GM12878 (cell line): ENCODE data around the gene ZNRF3. TPM values are rescaled to one million over a fixed set of nuclear protein-coding genes. Genes with fewer than 3 reads are reported as not detected.

ENCODE experiments used
- ATAC-seq: fragments of 200-7000 bp; cut with Tn5 transposase; 3 replicates; pipeline ENCODE4 v1.9.1; 2020; ENCODE audit warnings: mild to moderate bottlenecking, moderate library complexity
- BruUV-seq: library from RNA; stranded (reverse); fragments of 400-500 nt; replicated peaks from 2 replicates; lab custom pipeline; 2021; lab: Mats Ljungman, UMichigan
- CTCF ChIA-PET: fragments of 300-600 bp; sonication (Branson Sonifier 250); formaldehyde crosslinking; extraction: SDS; loops from one replicate; lab custom pipeline; 2021; ENCODE audit warnings: inconsistent platforms; lab: Yijun Ruan, JAX
- POLR2A ChIA-PET: fragments of 350-600 bp; formaldehyde crosslinking; extraction: SDS; loops from one replicate; lab custom pipeline; 2021; ENCODE audit warnings: inconsistent platforms; lab: Charles Lee
- RAD21 ChIA-PET: fragments of 300-600 bp; sonication (Branson Sonifier 250); formaldehyde crosslinking; loops from one replicate; lab custom pipeline; 2023; ENCODE audit warnings: antibody characterized with exemption; ENCODE audit not compliant: unreplicated experiment; lab: Charles Lee
- SMC1A ChIA-PET: fragments of 300-600 bp; sonication (Branson Sonifier 250); formaldehyde crosslinking; loops from one replicate; lab custom pipeline; 2023; ENCODE audit not compliant: unreplicated experiment, uncharacterized antibody; lab: Charles Lee
- DNase-seq: peaks from one replicate; pipeline ENCODE4 v3.0.0-alpha.2; 2011; ENCODE audit warnings: low read depth, low spot score
- FAIRE-seq: peaks from 3 replicates; lab custom pipeline; 2011; peaks lifted over from hg19 to GRCh38; lab: Jason Lieb, UNC
- H2AFZ ChIP-seq: 2 replicates; pipeline ENCODE4 v1.6.0; 2011; ENCODE audit warnings: low read depth, low read length, control low read depth; ENCODE audit not compliant: control insufficient read depth
- H3K27ac ChIP-seq: 2 replicates; pipeline ENCODE4 v1.5.1; 2011; ENCODE audit warnings: control low read depth; ENCODE audit not compliant: control insufficient read depth, insufficient read depth
- H3K27me3 ChIP-seq, 2 experiments: replicated peaks in 1 of 2; 2 replicates each; pipeline versions ENCODE4 v1.6.0 to v1.6.1; 2011; ENCODE audit warnings: low read length in 1 of 2; ENCODE audit not compliant: control insufficient read depth in 2 of 2, insufficient read depth in 2 of 2
- H3K36me3 ChIP-seq, 2 experiments: 2 replicates each; pipeline ENCODE4 v1.5.1; 2011; ENCODE audit warnings: low read length in 1 of 2; ENCODE audit not compliant: control insufficient read depth in 2 of 2, insufficient read depth in 2 of 2
- H3K4me1 ChIP-seq: 2 replicates; pipeline ENCODE4 v1.6.1; 2011; ENCODE audit warnings: mild to moderate bottlenecking, low read length, moderate library complexity, mixed read lengths; ENCODE audit not compliant: control insufficient read depth, insufficient read depth
- H3K4me2 ChIP-seq: 2 replicates; pipeline ENCODE4 v1.6.0; 2011; ENCODE audit warnings: control low read depth; ENCODE audit not compliant: control insufficient read depth, insufficient read depth
- H3K4me3 ChIP-seq: fragments of 200-600 bp; sonication (generic); 2 replicates; pipeline ENCODE4 v1.5.1; 2016
- H3K79me2 ChIP-seq: 2 replicates; pipeline ENCODE4 v1.6.0; 2011; ENCODE audit warnings: low read length; ENCODE audit not compliant: control insufficient read depth, insufficient read depth
- H3K9ac ChIP-seq: 2 replicates; pipeline ENCODE4 v1.8.0; 2011; ENCODE audit warnings: low read length, control low read depth, mixed read lengths; ENCODE audit not compliant: control insufficient read depth, insufficient read depth
- H3K9me3 ChIP-seq: replicated peaks from 3 replicates; pipeline ENCODE4 v1.5.1; 2011; ENCODE audit warnings: mild to moderate bottlenecking, low read length; ENCODE audit not compliant: control insufficient read depth, insufficient read depth
- H4K20me1 ChIP-seq: 2 replicates; pipeline ENCODE4 v1.6.0; 2011; ENCODE audit not compliant: control insufficient read depth, insufficient read depth
- BACH1 ChIP-seq: fragments of 450-650 bp; IDR thresholded peaks from 2 replicates; pipeline ENCODE4 v1.6.1; 2017; ENCODE audit warnings: mild to moderate bottlenecking, borderline replicate concordance
- CHD4 ChIP-seq: fragments of 200-600 bp; sonication (generic); IDR thresholded peaks from 2 replicates; pipeline ENCODE4 v1.6.1; 2016; ENCODE audit warnings: mild to moderate bottlenecking
- LARP7 ChIP-seq: fragments of 450-650 bp; IDR thresholded peaks from 2 replicates; pipeline ENCODE4 v1.6.1; 2017; ENCODE audit warnings: mild to moderate bottlenecking
- NFXL1 ChIP-seq: fragments of 450-650 bp; IDR thresholded peaks from 2 replicates; pipeline ENCODE4 v1.6.1; 2017; ENCODE audit warnings: antibody characterized with exemption, mild to moderate bottlenecking, borderline replicate concordance
- NR2F1 ChIP-seq: fragments of 450-650 bp; conservative IDR thresholded peaks from 2 replicates; pipeline ENCODE4 v1.6.1; 2017; ENCODE audit warnings: mild to moderate bottlenecking
- TCF12 ChIP-seq: IDR thresholded peaks from 2 replicates; pipeline ENCODE4 v1.6.1; 2011; ENCODE audit warnings: low read depth, mild to moderate bottlenecking, low read length
- WGBS: methylation state at CpG from one replicate; pipeline ENCODE4 v1.1.6; 2016; ENCODE audit warnings: low lambda C conversion rate; ENCODE audit not compliant: insufficient replicate concordance, insufficient coverage; ENCODE audit errors: missing lambda C conversion rate; 5-methylcytosine and 5-hydroxymethylcytosine counted together
- in situ Hi-C: fragments of 300-500 bp; cut with MboI; formaldehyde crosslinking; loops from 9 replicates; pipeline ENCODE4 v1.14.3; 2018; ENCODE audit warnings: mixed read lengths
- intact Hi-C: fragments of 100-400 bp; cut with micrococcal nuclease; formaldehyde crosslinking; loops from one replicate; pipeline ENCODE4 v1.14.2; 2022; ENCODE audit not compliant: unreplicated experiment
- polyA plus RNA-seq, 11 experiments: library from polyadenylated mRNA; depleted of rRNA in 4 of 11; unstranded in 6 of 11; stranded (reverse) in 5 of 11; fragments of >200 nt; fragmentation: Nextera tagmentation in 4 of 11; fragmentation: Illumina TruSeq in 1 of 11; extraction: Ambion mirVana in 4 of 11; extraction: Trizol in 1 of 11; gene quantifications; 1 replicate in 1 of 11; 2 replicates in 10 of 11; pipeline versions ENCODE4 v1.2.1 to v1.2.3, GENCODE V29; 2011 to 2016; ENCODE audit warnings: inconsistent platforms in 2 of 11, missing spikeins in 2 of 11, low read depth in 1 of 11
- total RNA-seq, 4 experiments: library from RNA; depleted of rRNA in 3 of 4; stranded (reverse); fragments of >200 nt in 3 of 4; fragmentation: Illumina TruSeq in 1 of 4; extraction: Trizol in 1 of 4; gene quantifications; 2 replicates each; pipeline versions ENCODE4 v1.2.1 to v1.2.3, GENCODE V29; 2013 to 2021
- TF ChIP-seq, protein P1 (sequence below): fragments of 150-350 bp; IDR thresholded peaks from 2 replicates; pipeline ENCODE4 v1.6.1; 2014; ENCODE audit warnings: mild to moderate bottlenecking, low read depth, low read length

ZNRF3 gene
- total and polyA plus RNA-seq, 10 of the 15 experiments (the other 5 are each of a cell fraction or from before 2014, with no cell fraction given) = 0.05 to 2.4 (median 0.46) TPM

DNA sequence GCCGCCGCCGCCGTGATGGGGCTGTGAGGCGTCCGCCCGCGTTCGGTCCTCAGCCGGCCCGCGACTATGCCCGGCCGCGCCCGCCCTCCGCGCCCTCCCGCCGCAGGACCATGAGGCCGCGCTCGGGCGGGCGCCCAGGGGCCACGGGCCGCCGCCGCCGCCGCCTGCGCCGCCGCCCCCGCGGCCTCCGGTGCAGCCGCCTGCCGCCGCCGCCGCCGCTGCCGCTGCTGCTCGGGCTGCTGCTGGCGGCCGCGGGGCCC is 215 bp downstream of the ZNRF3 start:
- peak overlapping the region; percentile 23; the same call in 1 of the 2 replicates for H3K4me2 ChIP-seq
- TF ChIP-seq LARP7 = 0 out of 2 replicates have a peak, but pooled peaks have one; percentile 25
- no peak for TF ChIP-seq NFXL1
- TF ChIP-seq NR2F1 = peak; percentile 75
- no peak for TF ChIP-seq TCF12
- no peak for TF ChIP-seq CHD4
- TF ChIP-seq, protein P1, sequence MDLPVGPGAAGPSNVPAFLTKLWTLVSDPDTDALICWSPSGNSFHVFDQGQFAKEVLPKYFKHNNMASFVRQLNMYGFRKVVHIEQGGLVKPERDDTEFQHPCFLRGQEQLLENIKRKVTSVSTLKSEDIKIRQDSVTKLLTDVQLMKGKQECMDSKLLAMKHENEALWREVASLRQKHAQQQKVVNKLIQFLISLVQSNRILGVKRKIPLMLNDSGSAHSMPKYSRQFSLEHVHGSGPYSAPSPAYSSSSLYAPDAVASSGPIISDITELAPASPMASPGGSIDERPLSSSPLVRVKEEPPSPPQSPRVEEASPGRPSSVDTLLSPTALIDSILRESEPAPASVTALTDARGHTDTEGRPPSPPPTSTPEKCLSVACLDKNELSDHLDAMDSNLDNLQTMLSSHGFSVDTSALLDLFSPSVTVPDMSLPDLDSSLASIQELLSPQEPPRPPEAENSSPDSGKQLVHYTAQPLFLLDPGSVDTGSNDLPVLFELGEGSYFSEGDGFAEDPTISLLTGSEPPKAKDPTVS = no peak
- TF ChIP-seq BACH1 = 0 out of 2 replicates have a peak, but pooled peaks have one; percentile 42
- no peak overlapping the region for H3K27ac ChIP-seq
- no TSS peak for BruUV-seq
- H3K36me3 ChIP-seq = no peaks in the 10 kb centered on the region
- in situ Hi-C loops = no loop called here
- SMC1A ChIA-PET = interaction anchor here (1.3 to 4.8 kb wide), 3 partner anchors 22 to 153 kb away, joined by 3 to 48 read pairs (median 3); no protein-coding TSS in a partner anchor
- no peak for ATAC-seq
- no peak for DNase-seq
- POLR2A ChIA-PET = interaction anchor here (0.6 to 2.0 kb wide), 6 partner anchors 10 to 189 kb away, joined by 3 to 11 read pairs (median 5); partner anchors contain the start of gene KREMEN1
- intact Hi-C loops = no loop called here
- no peaks in the 10 kb centered on the region for H3K79me2 ChIP-seq
- H3K4me3 ChIP-seq = no peak overlapping the region
- WGBS = 0% methylated on average over 5 of the region's 48 CpGs
- H3K9me3 ChIP-seq = no peaks in the 10 kb centered on the region; the same call in 2 of the 3 replicates
- RAD21 ChIA-PET = interaction anchor here (0.6 to 7.1 kb wide), 10 partner anchors 24 to 195 kb away, joined by 3 to 65 read pairs (median 5); no protein-coding TSS in a partner anchor
- H4K20me1 ChIP-seq = no peaks in the 10 kb centered on the region
- H2AFZ ChIP-seq = no peak overlapping the region
- H3K27me3 ChIP-seq = peaks cover 0 to 5% of the 10 kb centered on the region in 2 experiments; a peak in 1 of 4 replicates
- CTCF ChIA-PET = interaction anchor here (0.9 to 5.6 kb wide), 5 partner anchors 8 to 163 kb away, joined by 3 to 36 read pairs (median 4); no protein-coding TSS in a partner anchor
- no peaks in the 10 kb centered on the region for H3K4me1 ChIP-seq
- FAIRE-seq = no peak
- H3K9ac ChIP-seq = no peak overlapping the region
